ENCODE measurements around the gene SLC9A7.

DNA sequence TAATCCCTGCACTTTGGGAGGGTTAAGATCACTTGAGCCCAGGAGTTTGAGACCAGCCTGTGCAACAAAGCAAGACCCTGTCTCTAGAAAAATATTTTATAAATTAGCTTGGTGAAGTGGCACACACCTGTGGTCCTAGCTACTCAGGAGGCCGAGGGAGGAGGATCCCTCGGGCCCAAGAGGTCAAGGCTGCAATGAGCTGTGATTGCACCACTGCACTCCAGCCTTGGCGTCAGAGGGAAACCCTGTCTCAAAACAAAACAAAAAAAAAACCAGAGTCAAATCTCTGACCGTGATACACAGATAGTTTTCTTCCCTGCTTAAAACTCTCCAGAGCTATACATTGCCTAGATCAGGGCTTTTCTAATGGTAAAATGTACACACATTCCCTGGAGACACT is 131.9 kb downstream of the SLC9A7 start:
- TF ChIP-seq TEAD2 (CRISPR knock-in tag; IDR thresholded peaks at IDR 0.05): no peak
- TF ChIP-seq, protein P1, sequence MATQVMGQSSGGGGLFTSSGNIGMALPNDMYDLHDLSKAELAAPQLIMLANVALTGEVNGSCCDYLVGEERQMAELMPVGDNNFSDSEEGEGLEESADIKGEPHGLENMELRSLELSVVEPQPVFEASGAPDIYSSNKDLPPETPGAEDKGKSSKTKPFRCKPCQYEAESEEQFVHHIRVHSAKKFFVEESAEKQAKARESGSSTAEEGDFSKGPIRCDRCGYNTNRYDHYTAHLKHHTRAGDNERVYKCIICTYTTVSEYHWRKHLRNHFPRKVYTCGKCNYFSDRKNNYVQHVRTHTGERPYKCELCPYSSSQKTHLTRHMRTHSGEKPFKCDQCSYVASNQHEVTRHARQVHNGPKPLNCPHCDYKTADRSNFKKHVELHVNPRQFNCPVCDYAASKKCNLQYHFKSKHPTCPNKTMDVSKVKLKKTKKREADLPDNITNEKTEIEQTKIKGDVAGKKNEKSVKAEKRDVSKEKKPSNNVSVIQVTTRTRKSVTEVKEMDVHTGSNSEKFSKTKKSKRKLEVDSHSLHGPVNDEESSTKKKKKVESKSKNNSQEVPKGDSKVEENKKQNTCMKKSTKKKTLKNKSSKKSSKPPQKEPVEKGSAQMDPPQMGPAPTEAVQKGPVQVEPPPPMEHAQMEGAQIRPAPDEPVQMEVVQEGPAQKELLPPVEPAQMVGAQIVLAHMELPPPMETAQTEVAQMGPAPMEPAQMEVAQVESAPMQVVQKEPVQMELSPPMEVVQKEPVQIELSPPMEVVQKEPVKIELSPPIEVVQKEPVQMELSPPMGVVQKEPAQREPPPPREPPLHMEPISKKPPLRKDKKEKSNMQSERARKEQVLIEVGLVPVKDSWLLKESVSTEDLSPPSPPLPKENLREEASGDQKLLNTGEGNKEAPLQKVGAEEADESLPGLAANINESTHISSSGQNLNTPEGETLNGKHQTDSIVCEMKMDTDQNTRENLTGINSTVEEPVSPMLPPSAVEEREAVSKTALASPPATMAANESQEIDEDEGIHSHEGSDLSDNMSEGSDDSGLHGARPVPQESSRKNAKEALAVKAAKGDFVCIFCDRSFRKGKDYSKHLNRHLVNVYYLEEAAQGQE (IDR thresholded peaks at IDR 0.05; ENCODE audit: borderline replicate concordance in 1 of 2, low read depth in 1 of 2, low read length in 2 of 2): no peak
- TF ChIP-seq CTCF (CRISPR knock-in tag; IDR thresholded peaks at IDR 0.05): no peak
- no peak for TF ChIP-seq POLR2AphosphoS5 (IDR thresholded peaks at IDR 0.05; ENCODE audit: low read depth, low read length)
- no peak for TF ChIP-seq TBP (CRISPR knock-in tag; IDR thresholded peaks at IDR 0.05)
- no peak for TF ChIP-seq ZNF263 (CRISPR knock-in tag; IDR thresholded peaks at IDR 0.05)
- TF ChIP-seq RAD21 (CRISPR knock-in tag; IDR thresholded peaks at IDR 0.05): no peak
- TF ChIP-seq, protein P2, sequence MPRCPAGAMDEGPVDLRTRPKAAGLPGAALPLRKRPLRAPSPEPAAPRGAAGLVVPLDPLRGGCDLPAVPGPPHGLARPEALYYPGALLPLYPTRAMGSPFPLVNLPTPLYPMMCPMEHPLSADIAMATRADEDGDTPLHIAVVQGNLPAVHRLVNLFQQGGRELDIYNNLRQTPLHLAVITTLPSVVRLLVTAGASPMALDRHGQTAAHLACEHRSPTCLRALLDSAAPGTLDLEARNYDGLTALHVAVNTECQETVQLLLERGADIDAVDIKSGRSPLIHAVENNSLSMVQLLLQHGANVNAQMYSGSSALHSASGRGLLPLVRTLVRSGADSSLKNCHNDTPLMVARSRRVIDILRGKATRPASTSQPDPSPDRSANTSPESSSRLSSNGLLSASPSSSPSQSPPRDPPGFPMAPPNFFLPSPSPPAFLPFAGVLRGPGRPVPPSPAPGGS (CRISPR knock-in tag; IDR thresholded peaks at IDR 0.05): no peak
- no peak for TF ChIP-seq HOXA3 (CRISPR knock-in tag; IDR thresholded peaks at IDR 0.05)
- no peak for TF ChIP-seq POLR2A (IDR thresholded peaks at IDR 0.05; ENCODE audit: insufficient read depth in 1 of 2, low read depth in 2 of 2, low read length in 2 of 2)
- no peak for TF ChIP-seq CCAR2 (optimal IDR thresholded peaks at IDR 0.05; ENCODE audit: low read depth, low read length)

Measured in HepG2 (cell line).